GM13977 (cell line): ENCODE results near the gene XIRP1.

ENCODE experiments used
- DNase-seq: peaks from one replicate; pipeline ENCODE4 v3.0.0; 2012; ENCODE audit warnings: low spot score
- in situ Hi-C: fragments of 300-500 bp; cut with MboI; formaldehyde crosslinking; loops from one replicate; pipeline ENCODE4 v1.12.0; 2022; ENCODE audit warnings: low sequenced_read_pairs, low pct_unique_long_range_greater_than_20kb, mixed read lengths, inconsistent platforms; ENCODE audit not compliant: unreplicated experiment
- TF ChIP-seq, protein P1 (sequence below): IDR thresholded peaks from 2 replicates; pipeline ENCODE4 v1.5.1; 2012; ENCODE audit warnings: mild to moderate bottlenecking, control low read depth; ENCODE audit not compliant: insufficient read depth; ENCODE audit errors: extremely low read depth, missing control alignments

XIRP1 gene

DNA sequence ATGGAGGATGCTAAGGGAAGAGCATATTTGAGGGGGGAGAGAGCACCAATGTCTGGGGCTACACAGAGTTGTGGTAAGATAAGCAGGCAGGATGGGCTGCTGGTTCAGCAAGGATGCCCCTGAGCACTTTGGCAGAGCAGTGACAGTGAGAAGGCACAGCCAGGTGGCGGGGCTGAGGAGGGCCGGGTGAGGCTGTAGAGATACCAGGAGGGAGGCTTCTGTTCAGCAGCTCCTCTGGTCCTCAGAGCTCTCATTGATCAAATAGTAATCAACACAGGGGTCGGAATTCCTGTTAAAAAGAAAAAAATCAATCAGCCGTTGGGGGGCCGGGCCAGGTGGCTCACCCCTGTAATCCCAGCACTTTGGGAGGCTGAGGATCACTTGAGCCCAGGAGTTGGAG is 11.5 kb upstream of the XIRP1 start:
- TF ChIP-seq, protein P1, sequence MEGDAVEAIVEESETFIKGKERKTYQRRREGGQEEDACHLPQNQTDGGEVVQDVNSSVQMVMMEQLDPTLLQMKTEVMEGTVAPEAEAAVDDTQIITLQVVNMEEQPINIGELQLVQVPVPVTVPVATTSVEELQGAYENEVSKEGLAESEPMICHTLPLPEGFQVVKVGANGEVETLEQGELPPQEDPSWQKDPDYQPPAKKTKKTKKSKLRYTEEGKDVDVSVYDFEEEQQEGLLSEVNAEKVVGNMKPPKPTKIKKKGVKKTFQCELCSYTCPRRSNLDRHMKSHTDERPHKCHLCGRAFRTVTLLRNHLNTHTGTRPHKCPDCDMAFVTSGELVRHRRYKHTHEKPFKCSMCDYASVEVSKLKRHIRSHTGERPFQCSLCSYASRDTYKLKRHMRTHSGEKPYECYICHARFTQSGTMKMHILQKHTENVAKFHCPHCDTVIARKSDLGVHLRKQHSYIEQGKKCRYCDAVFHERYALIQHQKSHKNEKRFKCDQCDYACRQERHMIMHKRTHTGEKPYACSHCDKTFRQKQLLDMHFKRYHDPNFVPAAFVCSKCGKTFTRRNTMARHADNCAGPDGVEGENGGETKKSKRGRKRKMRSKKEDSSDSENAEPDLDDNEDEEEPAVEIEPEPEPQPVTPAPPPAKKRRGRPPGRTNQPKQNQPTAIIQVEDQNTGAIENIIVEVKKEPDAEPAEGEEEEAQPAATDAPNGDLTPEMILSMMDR = no peak
- in situ Hi-C loops = no loop called here

DNA sequence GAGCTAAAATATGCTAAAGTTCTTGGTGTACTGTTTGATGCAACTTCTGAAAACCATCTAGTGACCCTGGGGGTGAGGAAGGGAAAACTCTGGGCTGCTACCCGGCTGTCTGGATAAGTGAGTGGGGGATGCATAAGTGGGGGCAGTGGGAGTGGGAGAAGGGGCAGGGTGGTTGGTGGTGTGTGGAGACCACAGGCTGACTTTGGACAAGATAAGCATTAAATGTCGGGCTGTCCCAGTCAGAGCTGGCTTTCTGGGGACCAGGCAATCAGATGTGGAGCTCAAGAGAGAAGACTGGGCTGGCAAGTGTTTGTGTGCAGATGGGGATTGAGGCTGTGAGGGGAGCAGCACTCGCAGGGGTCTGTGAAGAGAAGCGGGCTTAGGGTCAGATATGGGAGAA is 11.0 kb upstream of the XIRP1 start:
- in situ Hi-C loops = no loop called here
- TF ChIP-seq, protein P1 = no peak
- DNase-seq = no peak

More for the DNA sequence above, 11.5 kb upstream of the XIRP1 start:
- no peak for DNase-seq

DNA sequence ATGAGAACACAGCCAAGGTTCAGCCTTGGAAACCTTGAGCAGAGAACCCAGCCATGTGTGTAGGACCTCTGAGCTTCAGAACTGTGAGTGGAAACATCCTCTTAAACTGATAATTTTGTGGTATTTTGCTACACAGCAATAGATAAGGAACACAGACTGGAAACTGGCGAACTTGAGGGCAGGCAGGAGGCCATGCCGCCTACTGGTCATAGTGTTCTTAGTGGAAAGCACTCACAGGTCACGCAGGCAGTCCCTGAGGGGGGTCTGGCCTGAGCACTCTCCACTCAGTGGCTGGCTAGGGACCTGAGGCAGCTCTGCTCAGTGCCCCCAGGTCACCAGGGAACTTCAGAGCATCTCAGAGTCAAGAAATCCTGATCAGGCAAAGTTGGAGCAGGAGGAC is 9.7 kb upstream of the XIRP1 start:
- TF ChIP-seq, protein P1 = no peak
- no peak for DNase-seq

DNA sequence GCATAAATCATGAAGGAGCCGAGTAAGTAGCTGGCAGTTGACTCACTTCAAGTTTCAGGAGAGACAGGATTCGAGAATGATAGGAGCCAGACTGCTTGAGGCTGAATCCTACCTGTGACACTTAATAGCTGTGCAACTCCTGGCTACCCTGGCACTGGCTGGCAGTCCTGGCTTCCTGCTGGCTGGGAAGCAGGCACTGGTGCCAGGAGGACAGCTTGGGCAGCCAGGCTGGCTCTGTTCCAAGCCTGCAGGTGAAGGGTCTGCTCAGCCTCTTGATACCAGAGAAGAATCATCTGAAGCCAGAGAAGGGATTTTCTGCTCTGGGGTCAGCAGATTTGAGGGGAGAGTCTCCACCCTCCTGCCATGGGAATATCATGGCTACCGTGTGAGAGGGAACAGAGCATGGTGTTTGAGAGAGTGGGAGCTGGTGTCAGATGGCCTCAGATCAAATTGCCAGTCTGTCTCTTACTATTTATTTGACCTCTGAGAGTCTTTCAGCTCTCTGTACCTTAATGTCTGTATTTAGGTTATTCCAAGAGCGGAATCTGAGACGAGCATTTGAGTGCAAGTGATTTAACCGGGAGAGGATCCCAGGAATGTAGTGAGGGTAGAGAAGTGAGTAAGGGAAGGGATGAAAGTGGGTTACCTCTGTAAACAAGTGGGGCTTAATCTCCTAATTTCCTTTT is 4.4 kb upstream of the XIRP1 start:
- TF ChIP-seq, protein P1 = no peak
- in situ Hi-C loops = loop anchor here (25.0 kb wide), 1 partner anchor 190 kb away; the partner anchor contains the start of gene SLC25A38
- no peak for DNase-seq

More for the DNA sequence above, 9.7 kb upstream of the XIRP1 start:
- in situ Hi-C loops = no loop called here

DNA sequence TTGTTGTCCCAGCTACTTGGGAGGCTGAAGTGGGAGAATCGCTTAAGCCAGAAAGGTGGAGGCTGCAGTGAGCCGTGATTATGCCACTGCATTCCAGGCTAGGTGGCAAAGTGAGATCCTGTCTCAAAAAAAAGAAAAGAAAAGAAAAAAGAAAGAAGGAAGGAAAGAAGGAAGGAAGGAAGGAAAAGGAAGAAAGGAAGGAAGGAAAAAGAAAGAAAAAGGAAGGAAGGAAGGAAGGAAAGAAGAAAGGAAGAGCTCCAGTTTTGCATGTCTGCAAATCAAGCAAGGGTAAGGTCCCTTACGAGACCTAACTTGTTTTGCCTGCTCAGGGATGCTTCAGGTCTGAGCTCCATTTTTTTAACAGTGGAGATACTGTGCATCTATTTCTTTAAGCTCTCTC is 3.6 kb upstream of the XIRP1 start:
- in situ Hi-C loops = loop anchor here (25.0 kb wide), 1 partner anchor 191 kb away; the partner anchor contains the start of gene SLC25A38
- DNase-seq = no peak
- TF ChIP-seq, protein P1 = no peak

DNA sequence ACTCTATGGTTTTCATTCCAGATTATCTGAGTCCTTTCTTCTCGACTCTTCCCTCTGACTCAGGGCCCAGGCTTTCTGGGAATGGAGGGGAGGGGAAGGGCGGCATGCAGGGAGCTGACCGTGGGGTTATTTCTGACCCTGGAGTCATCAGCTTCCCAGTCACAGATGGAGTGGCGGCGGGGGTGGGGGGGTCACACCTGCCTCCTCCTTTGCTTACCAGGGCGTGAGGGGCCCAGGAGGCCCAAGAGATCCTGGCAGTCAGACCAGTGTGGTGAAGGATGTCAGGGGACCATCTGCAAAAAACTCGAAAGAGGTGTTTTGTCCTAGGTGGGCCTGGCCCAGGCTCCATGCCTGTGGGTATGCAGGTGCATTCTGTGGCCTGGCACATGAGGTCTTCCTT is 996 bp upstream of the XIRP1 start:
- TF ChIP-seq, protein P1 = no peak
- no peak for DNase-seq
- in situ Hi-C loops = loop anchor here (5.0 to 25.0 kb wide), 2 partner anchors 94 to 194 kb away; partner anchors contain the start of gene SLC25A38
